GM18498 (cell line): ENCODE data around the gene CENPK.
"Not testable (repeated sequence)": the region's sequence is repeated elsewhere in the genome, so short reads cannot be mapped to it uniquely, and the experiment has no call there.

Source experiments
- ATAC-seq: cut with Tn5 transposase; IDR thresholded peaks from one replicate; pipeline ENCODE4 v1.9.1; 2021; ENCODE audit warnings: mild to moderate bottlenecking, moderate library complexity; ENCODE audit not compliant: unreplicated experiment

CENPK gene

GRCh38 chr5:65562731-65563701, at the start of gene CENPK, which contains the start of gene PPWD1:
Gene CENPK, minus strand, starts transcription at chr5:65563168. Its CDS starts 8,261 bp downstream, at chr5:65554907.
Gene PPWD1, plus strand, starts transcription at chr5:65563296. Its CDS starts 15 bp downstream, at chr5:65563311.
- peak; percentile 99 for ATAC-seq

GRCh38 chr5:65612298-65612907, 49.4 kb upstream of the CENPK start:
- ATAC-seq: no peak

- no peak for ATAC-seq
Observed at GRCh38 chr5:65611524-65611923, 48.6 kb upstream of the CENPK start.

GRCh38 chr5:65601761-65602160, 38.8 kb upstream of the CENPK start:
- ATAC-seq: not testable (repeated sequence)

GRCh38 chr5:65588694-65589093, 25.7 kb upstream of the CENPK start:
- ATAC-seq: no peak

- ATAC-seq: no peak
Observed at GRCh38 chr5:65577141-65577540, 14.2 kb upstream of the CENPK start.

GRCh38 chr5:65570598-65571226, 7.7 kb upstream of the CENPK start:
- ATAC-seq: no peak

GRCh38 chr5:65566505-65566904, 3.5 kb upstream of the CENPK start:
- ATAC-seq: no peak

GRCh38 chr5:65563777-65564176, 809 bp upstream of the CENPK start:
- no peak for ATAC-seq

- no peak for ATAC-seq
Observed at GRCh38 chr5:65556718-65557117, 6.2 kb downstream of the CENPK start.

- no peak for ATAC-seq
Observed at GRCh38 chr5:65556181-65556580, 6.8 kb downstream of the CENPK start.

GRCh38 chr5:65555287-65555686, 7.7 kb downstream of the CENPK start:
- no peak for ATAC-seq

- ATAC-seq: no peak
Observed at GRCh38 chr5:65553941-65554340, 9.0 kb downstream of the CENPK start.

- ATAC-seq: no peak
Observed at GRCh38 chr5:65548281-65548680, 14.7 kb downstream of the CENPK start.

GRCh38 chr5:65546141-65546540, 16.8 kb downstream of the CENPK start:
- ATAC-seq: no peak

GRCh38 chr5:65544473-65544872, 18.5 kb downstream of the CENPK start:
- no peak for ATAC-seq

- ATAC-seq: no peak
Observed at GRCh38 chr5:65539827-65540226, 23.1 kb downstream of the CENPK start.

- ATAC-seq: no peak
Observed at GRCh38 chr5:65535529-65535987, 27.4 kb downstream of the CENPK start.

GRCh38 chr5:65530904-65531303, 32.1 kb downstream of the CENPK start:
- no peak for ATAC-seq

GRCh38 chr5:65525726-65526125, 37.2 kb downstream of the CENPK start:
- no peak for ATAC-seq

GRCh38 chr5:65512170-65512937, 50.6 kb downstream of the CENPK start:
- ATAC-seq: no peak
